GM13976 (cell line): Measurements from ENCODE around the gene OR4Q2.
"Not testable (repeated sequence)": the region's sequence is repeated elsewhere in the genome, so short reads cannot be mapped to it uniquely, and the experiment has no call there.

ENCODE experiments used
- DNase-seq: peaks from one replicate; pipeline ENCODE4 v3.0.0; 2012; ENCODE audit warnings: low spot score
- CTCF ChIP-seq: IDR thresholded peaks from 2 replicates; pipeline ENCODE4 v1.5.1; 2012; ENCODE audit warnings: borderline replicate concordance, mild to moderate bottlenecking; ENCODE audit not compliant: insufficient read depth; ENCODE audit errors: extremely low read depth, missing control alignments, control extremely low read depth
- in situ Hi-C: fragments of 300-500 bp; cut with MboI; formaldehyde crosslinking; loops from one replicate; pipeline ENCODE4 v1.12.0; 2022; ENCODE audit warnings: low sequenced_read_pairs, mixed read lengths, inconsistent platforms; ENCODE audit not compliant: unreplicated experiment

OR4Q2 gene

GRCh38 chr14:20001863-20002262 is at the start of gene OR4Q2:
Gene OR4Q2, plus strand, starts transcription at chr14:20002163.
- TF ChIP-seq CTCF = no peak
- in situ Hi-C loops = no loop called here
- DNase-seq = no peak

GRCh38 chr14:19969735-19970134 is 32.2 kb upstream of the OR4Q2 start:
- DNase-seq, in situ Hi-C loops: not testable (repeated sequence)

- TF ChIP-seq CTCF = no peak
- in situ Hi-C loops = no loop called here
- DNase-seq = no peak
These were observed 27.1 kb upstream of the OR4Q2 start for GRCh38 chr14:19974844-19975243.

GRCh38 chr14:19975291-19975690 is 26.7 kb upstream of the OR4Q2 start, which contains the start of gene OR4K15:
Gene OR4K15, plus strand, starts transcription at chr14:19975591. Its CDS starts 0 bp downstream, at chr14:19975591.
- DNase-seq = no peak
- no peak for TF ChIP-seq CTCF
- in situ Hi-C loops = no loop called here

- no peak for DNase-seq
- TF ChIP-seq CTCF = no peak
These were observed 8.5 kb upstream of the OR4Q2 start for GRCh38 chr14:19993438-19993837.

GRCh38 chr14:20002319-20002718 is 356 bp downstream of the OR4Q2 start:
- in situ Hi-C loops = no loop called here
- no peak for TF ChIP-seq CTCF
- DNase-seq = no peak

More at GRCh38 chr14:19993438-19993837, 8.5 kb upstream of the OR4Q2 start:
- in situ Hi-C loops = no loop called here

- in situ Hi-C loops = no loop called here
These were observed 6.2 kb downstream of the OR4Q2 start for GRCh38 chr14:20008156-20008555.

More at GRCh38 chr14:20008156-20008555, 6.2 kb downstream of the OR4Q2 start:
- no peak for TF ChIP-seq CTCF
- DNase-seq = no peak
